NB4 (cell line): ENCODE results near the gene SEMA4A.

Source experiments
- DNase-seq: peaks from one replicate; pipeline ENCODE4 v3.0.0; 2010; ENCODE audit warnings: low read depth
- H3K4me3 ChIP-seq: one replicate; pipeline ENCODE4 v1.5.1; 2011; ENCODE audit warnings: mild to moderate bottlenecking, low read depth, low read length, moderate library complexity
- MAX ChIP-seq: IDR thresholded peaks from 2 replicates; pipeline ENCODE4 v1.6.1; 2011; ENCODE audit warnings: low read depth, low read length
- MYC ChIP-seq: IDR thresholded peaks from 2 replicates; pipeline ENCODE4 v1.6.1; 2011; ENCODE audit warnings: low read depth, low read length
- POLR2A ChIP-seq: IDR thresholded peaks from 2 replicates; pipeline ENCODE4 v1.6.1; 2011; ENCODE audit warnings: mild to moderate bottlenecking; ENCODE audit not compliant: insufficient read length; ENCODE audit errors: extremely low read depth
- TF ChIP-seq, protein P1 (sequence below): IDR thresholded peaks from one replicate; pipeline ENCODE4 v1.5.1; 2012; ENCODE audit warnings: low read depth, low read length

SEMA4A gene

GRCh38 chr1:156149374-156150332 lies 3.7 kb upstream of the SEMA4A start:
- TF ChIP-seq MYC = no peak
- TF ChIP-seq MAX = no peak
- TF ChIP-seq, protein P1, sequence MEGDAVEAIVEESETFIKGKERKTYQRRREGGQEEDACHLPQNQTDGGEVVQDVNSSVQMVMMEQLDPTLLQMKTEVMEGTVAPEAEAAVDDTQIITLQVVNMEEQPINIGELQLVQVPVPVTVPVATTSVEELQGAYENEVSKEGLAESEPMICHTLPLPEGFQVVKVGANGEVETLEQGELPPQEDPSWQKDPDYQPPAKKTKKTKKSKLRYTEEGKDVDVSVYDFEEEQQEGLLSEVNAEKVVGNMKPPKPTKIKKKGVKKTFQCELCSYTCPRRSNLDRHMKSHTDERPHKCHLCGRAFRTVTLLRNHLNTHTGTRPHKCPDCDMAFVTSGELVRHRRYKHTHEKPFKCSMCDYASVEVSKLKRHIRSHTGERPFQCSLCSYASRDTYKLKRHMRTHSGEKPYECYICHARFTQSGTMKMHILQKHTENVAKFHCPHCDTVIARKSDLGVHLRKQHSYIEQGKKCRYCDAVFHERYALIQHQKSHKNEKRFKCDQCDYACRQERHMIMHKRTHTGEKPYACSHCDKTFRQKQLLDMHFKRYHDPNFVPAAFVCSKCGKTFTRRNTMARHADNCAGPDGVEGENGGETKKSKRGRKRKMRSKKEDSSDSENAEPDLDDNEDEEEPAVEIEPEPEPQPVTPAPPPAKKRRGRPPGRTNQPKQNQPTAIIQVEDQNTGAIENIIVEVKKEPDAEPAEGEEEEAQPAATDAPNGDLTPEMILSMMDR = no peak
- no peak for TF ChIP-seq POLR2A
- no peak overlapping the region for H3K4me3 ChIP-seq
- DNase-seq = no peak

- H3K4me3 ChIP-seq = no peak overlapping the region
- no peak for DNase-seq
- TF ChIP-seq POLR2A (no peak), MYC (no peak), MAX (no peak)
- TF ChIP-seq, protein P1 = no peak
These were observed 2.9 kb upstream of the SEMA4A start for GRCh38 chr1:156150333-156151011.

DNA sequence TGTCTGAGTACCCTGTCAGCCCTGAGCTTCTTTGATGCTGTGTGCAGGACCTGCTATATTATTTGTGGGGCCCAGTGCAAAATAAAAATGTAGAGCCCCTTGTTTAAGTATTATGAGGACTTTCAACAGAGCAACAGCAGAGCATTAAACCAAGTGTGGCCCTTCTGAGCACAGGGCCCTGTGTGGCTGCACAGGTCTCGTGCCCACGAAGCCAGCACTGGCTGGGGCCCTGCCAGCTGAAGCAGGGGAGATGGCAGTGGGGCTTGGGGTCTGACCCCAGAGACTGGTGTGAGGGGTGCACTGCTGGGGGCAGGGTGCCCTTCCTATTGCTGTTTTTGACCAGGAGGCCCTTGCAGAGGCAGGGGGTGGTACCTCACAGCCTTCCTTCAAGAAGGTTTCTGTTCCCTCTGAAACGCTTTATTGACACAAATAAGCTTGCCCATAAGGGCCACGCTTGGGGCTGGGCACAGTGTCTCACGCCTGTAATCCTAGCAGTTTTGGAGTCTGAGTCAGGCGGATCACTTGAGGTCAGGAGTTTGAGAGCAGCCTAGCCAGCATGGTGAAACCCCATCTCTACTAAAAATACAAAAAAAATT lies 2.2 kb upstream of the SEMA4A start:
- TF ChIP-seq MAX (no peak), POLR2A (no peak), MYC (no peak)
- TF ChIP-seq, protein P1 = no peak
- no peak for DNase-seq
- no peak overlapping the region for H3K4me3 ChIP-seq

DNA sequence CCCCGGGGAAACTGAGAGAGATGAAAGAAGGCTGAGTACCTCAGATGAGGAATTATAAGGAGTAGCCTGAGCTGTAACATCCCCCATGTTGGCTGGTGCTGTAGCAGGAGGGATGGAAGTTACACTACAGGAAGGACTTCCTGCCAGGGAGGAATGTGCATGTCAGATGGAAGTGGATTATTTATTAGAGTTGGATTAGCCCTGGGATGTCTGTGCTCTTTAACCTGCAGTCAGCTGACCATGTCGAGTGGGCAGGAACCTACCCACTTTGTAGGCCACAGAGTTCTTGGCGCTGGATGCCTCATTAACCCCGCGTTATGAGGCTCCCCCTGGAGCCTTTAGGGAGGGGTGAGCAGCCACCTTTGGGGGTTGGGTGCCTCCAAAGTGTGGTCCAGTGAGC lies 757 bp upstream of the SEMA4A start:
- no peak for DNase-seq
- TF ChIP-seq MAX (no peak), POLR2A (no peak)
- H3K4me3 ChIP-seq = no peak overlapping the region

- TF ChIP-seq MYC (0 out of 2 replicates have a peak, but pooled peaks have one; percentile 17), MAX (peak; percentile 18; the same call in 1 of the 2 replicates), POLR2A (peak; percentile 29)
- TF ChIP-seq, protein P1 = no peak
- peak; percentile 92 for DNase-seq
- peak overlapping the region; percentile 46 for H3K4me3 ChIP-seq
These were observed 948 bp downstream of the SEMA4A start for GRCh38 chr1:156154317-156154749.
